ENCODE results near the gene SNAPC4.

The SNAPC4 gene

GRCh38 chr9:136394312-136395019 lies 5.5 kb downstream of the SNAPC4 start:
- H3K9me3 ChIP-seq (ENCODE audit: control insufficient read depth, insufficient read depth, low read length) = no peaks in the 10 kb centered on the region
- H3K27me3 ChIP-seq (ENCODE audit: control insufficient read depth, low read length) = no peaks in the 10 kb centered on the region
- peaks cover 28% of the 10 kb centered on the region for H3K79me2 ChIP-seq (ENCODE audit: control insufficient read depth, low read length)
- H4K20me1 ChIP-seq (ENCODE audit: control insufficient read depth, insufficient read depth, low read depth, low read length) = no peaks in the 10 kb centered on the region; the same call in 1 of the 2 replicates
- H3K9me2 ChIP-seq (replicated peaks; ENCODE audit: control insufficient read depth, low read length) = no peaks in the 10 kb centered on the region
- no peaks in the 10 kb centered on the region for H3F3A ChIP-seq (ENCODE audit: control insufficient read depth, insufficient read depth)
- peaks cover 85% of the 10 kb centered on the region for H3K36me3 ChIP-seq (ENCODE audit: control insufficient read depth, low read length)
- H3K4me2 ChIP-seq (ENCODE audit: low read length) = no peak overlapping the region
- peaks cover 9% of the 10 kb centered on the region for H3K4me1 ChIP-seq (ENCODE audit: control insufficient read depth, low read length)
- H3K4me3 ChIP-seq (ENCODE audit: low read length) = no peak overlapping the region
- TF ChIP-seq EZH2phosphoT487 (IDR thresholded peaks at IDR 0.05; ENCODE audit: borderline replicate concordance, low read length) (no peak), CTCF (IDR thresholded peaks at IDR 0.05; ENCODE audit: low read depth, low read length, poor library complexity, severe bottlenecking) (no peak)
- no peak overlapping the region for H3K27ac ChIP-seq (ENCODE audit: low read depth, low read length)

GRCh38 chr9:136393531-136393930 lies 6.4 kb downstream of the SNAPC4 start:
- H3K27me3 ChIP-seq (ENCODE audit: control insufficient read depth, low read length) = no peaks in the 10 kb centered on the region
- H3K4me3 ChIP-seq (ENCODE audit: low read length) = no peak overlapping the region
- H4K20me1 ChIP-seq (ENCODE audit: control insufficient read depth, insufficient read depth, low read depth, low read length) = no peaks in the 10 kb centered on the region
- H3K36me3 ChIP-seq (ENCODE audit: control insufficient read depth, low read length) = peaks cover 90% of the 10 kb centered on the region
- H3K4me2 ChIP-seq (ENCODE audit: low read length) = no peak overlapping the region
- TF ChIP-seq EZH2phosphoT487 (IDR thresholded peaks at IDR 0.05; ENCODE audit: borderline replicate concordance, low read length) (no peak), CTCF (IDR thresholded peaks at IDR 0.05; ENCODE audit: low read depth, low read length, poor library complexity, severe bottlenecking) (no peak)
- peaks cover 19% of the 10 kb centered on the region for H3K79me2 ChIP-seq (ENCODE audit: control insufficient read depth, low read length)
- no peaks in the 10 kb centered on the region for H3F3A ChIP-seq (ENCODE audit: control insufficient read depth, insufficient read depth)
- H3K9me2 ChIP-seq (replicated peaks; ENCODE audit: control insufficient read depth, low read length) = no peaks in the 10 kb centered on the region
- peaks cover 3% of the 10 kb centered on the region for H3K4me1 ChIP-seq (ENCODE audit: control insufficient read depth, low read length)
- no peaks in the 10 kb centered on the region for H3K9me3 ChIP-seq (ENCODE audit: control insufficient read depth, insufficient read depth, low read length)
- H3K27ac ChIP-seq (ENCODE audit: low read depth, low read length) = no peak overlapping the region

- Histone ChIP-seq H3K27ac (ENCODE audit: low read depth, low read length) (no peak overlapping the region), H3K4me2 (ENCODE audit: low read length) (no peak overlapping the region), H3K4me3 (ENCODE audit: low read length) (no peak overlapping the region), H3K27me3 (ENCODE audit: control insufficient read depth, low read length) (no peaks in the 10 kb centered on the region), H3K4me1 (ENCODE audit: control insufficient read depth, low read length) (no peaks in the 10 kb centered on the region), H3K9me3 (ENCODE audit: control insufficient read depth, insufficient read depth, low read length) (no peaks in the 10 kb centered on the region), H3F3A (ENCODE audit: control insufficient read depth, insufficient read depth) (no peaks in the 10 kb centered on the region), H3K36me3 (ENCODE audit: control insufficient read depth, low read length) (peaks cover 87% of the 10 kb centered on the region), H4K20me1 (ENCODE audit: control insufficient read depth, insufficient read depth, low read depth, low read length) (no peaks in the 10 kb centered on the region), H3K9me2 (replicated peaks; ENCODE audit: control insufficient read depth, low read length) (no peaks in the 10 kb centered on the region), H3K79me2 (ENCODE audit: control insufficient read depth, low read length) (peaks cover 12% of the 10 kb centered on the region)
- TF ChIP-seq EZH2phosphoT487 (IDR thresholded peaks at IDR 0.05; ENCODE audit: borderline replicate concordance, low read length) (no peak), CTCF (IDR thresholded peaks at IDR 0.05; ENCODE audit: low read depth, low read length, poor library complexity, severe bottlenecking) (no peak)
These were observed 7.2 kb downstream of the SNAPC4 start for GRCh38 chr9:136392538-136393449.

All from DOHH2 (cell line).